Stimulated activated CD8-positive, alpha-beta memory T cell treated with anti-CD3 and anti-CD28 coated beads, Interleukin-7, amount 100 ng/mL, for 24 hours (primary cell): Measurements from ENCODE around the gene ILDR1.
"Not testable (repeated sequence)": the region's sequence is repeated elsewhere in the genome, so short reads cannot be mapped to it uniquely, and the experiment has no call there.

Experiments used
- DNase-seq: peaks from one replicate; pipeline ENCODE4 v3.0.0-alpha.2; 2020; ENCODE audit warnings: low read depth

The ILDR1 gene

GRCh38 chr3:121948641-121949040 is 73.4 kb downstream of the ILDR1 start:
- no peak for DNase-seq

GRCh38 chr3:121943431-121943830 is 78.6 kb downstream of the ILDR1 start:
- no peak for DNase-seq

DNA sequence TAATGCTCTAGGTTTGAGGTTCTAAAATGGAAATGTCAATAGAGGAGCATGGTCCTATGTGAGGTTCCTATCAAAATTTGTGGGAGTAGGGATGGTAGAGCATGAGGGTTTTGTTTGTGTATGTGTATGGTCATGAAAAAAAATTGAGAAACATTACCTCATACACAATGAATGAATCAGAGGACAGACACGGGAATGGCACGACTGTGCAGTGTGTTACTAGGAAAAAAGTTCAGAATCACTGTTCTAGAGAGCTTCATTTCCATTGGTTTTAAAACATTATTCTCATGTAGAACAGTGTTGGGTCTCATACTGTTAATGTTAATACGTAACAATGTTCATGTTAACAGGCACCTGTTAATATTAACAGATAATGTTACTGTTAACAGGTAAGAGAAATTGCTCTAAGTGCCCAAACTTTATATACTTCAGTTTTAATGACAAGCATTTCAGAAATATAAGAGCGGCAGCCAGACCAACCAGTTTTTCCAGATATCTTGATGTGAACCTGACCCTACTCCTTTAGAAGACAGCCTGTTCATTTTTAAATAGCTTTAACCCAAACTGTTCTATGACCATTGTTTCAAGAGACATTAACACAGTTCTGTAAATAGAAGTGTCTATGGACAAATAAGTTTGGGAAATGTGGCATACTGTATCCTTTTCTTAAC is 79.8 kb downstream of the ILDR1 start:
- no peak for DNase-seq

DNA sequence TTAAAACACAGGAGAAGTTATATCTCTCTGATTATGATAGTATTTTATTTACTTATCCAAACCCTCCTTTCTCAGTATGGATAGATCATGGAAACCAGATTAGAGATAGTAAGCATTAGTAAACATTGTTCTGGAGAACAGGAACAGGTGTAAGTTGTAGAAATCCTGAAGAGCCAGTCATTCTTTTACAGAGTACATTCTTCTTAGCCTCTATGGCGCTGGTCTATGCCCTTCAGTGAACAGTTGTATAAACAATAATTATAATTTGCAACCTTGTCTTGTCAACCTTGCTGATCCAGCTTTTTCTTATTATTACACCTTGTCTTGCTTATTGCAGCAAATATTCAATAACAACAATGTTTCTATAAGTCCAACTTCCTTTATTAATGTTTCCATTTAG is 80.5 kb downstream of the ILDR1 start:
- DNase-seq: no peak

DNA sequence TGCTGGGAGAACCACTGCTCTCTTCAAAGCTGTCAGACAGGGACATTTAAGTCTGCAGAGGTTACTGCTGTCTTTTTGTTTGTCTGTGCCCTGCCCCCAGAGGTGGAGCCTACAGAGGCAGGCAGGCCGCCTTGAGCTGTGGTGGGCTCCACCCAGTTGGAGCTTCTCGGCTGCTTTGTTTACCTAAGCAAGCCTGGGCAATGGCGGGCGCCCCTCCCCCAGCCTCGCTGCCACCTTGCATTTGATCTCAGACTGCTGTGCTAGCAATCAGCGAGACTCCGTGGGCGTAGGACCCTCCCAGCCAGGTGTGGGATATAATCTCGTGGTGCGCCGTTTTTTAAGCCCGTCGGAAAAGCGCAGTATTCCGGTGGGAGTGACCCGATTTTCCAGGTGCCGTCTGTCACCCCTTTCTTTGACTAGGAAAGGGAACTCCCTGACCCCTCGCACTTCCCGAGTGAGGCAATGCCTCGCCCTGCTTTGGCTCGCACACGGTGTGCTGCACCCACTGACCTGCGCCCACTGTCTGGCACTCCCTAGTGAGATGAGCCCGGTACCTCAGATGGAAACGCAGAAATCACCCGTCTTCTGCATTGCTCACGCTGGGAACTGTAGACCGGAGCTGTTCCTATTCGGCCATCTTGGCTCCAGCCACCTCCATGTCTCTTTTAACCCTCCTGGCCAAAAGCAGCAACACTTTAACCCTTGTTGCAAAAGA is 83.7 kb downstream of the ILDR1 start:
- DNase-seq: not testable (repeated sequence)
